Measurements from ENCODE around the gene ZNF746. TPM values are rescaled to one million over a fixed set of nuclear protein-coding genes. Genes with fewer than 3 reads are reported as not detected.

Gene ZNF746
- total and polyA plus RNA-seq, 7 experiments from 2014 or later = 7.6 to 32.0 (median 24.0) TPM

- H3K4me1 Mint-ChIP-seq = peaks cover 15 to 47% (median 41%) of the 10 kb centered on the region in 7 donors
- peaks cover 0 to 12% (median 0%) of the 10 kb centered on the region in 5 donors for H3K27me3 Mint-ChIP-seq
- ATAC-seq (no peak), DNase-seq (no peak)
- POLR2A ChIA-PET = interaction anchor here (1.2 to 1.8 kb wide), 3 partner anchors 35 to 166 kb away, joined by 3 to 6 read pairs (median 5); no protein-coding TSS in a partner anchor
- no peak overlapping the region for H3K4me3 ChIP-seq (ENCODE audit: low read length)
- CTCF ChIA-PET = interaction anchor here (1.2 kb wide), 1 partner anchor 29 kb away, joined by 3 read pairs; no protein-coding TSS in a partner anchor
- no peaks in the 10 kb centered on the region for H3K9me3 ChIP-seq (ENCODE audit: control insufficient read depth in 2 of 3, low read length in 3 of 3)
- intact Hi-C loops (cut with micrococcal nuclease) = no loop called here
- peak overlapping the region in 5 of 9 donors; percentile 28 to 79 (median 60) for H3K27ac Mint-ChIP-seq
- H3K27me3 ChIP-seq (ENCODE audit: control insufficient read depth in 2 of 2, insufficient read depth in 2 of 2, low read length in 2 of 2) = no peaks in the 10 kb centered on the region
- peaks cover 0 to 39% (median 13%) of the 10 kb centered on the region in 3 experiments for H3K36me3 ChIP-seq (ENCODE audit: control insufficient read depth in 2 of 3, insufficient read depth in 3 of 3, low read length in 3 of 3)
- H3K36me3 Mint-ChIP-seq = peaks cover 0 to 19% (median 6%) of the 10 kb centered on the region in 5 donors
- H3K4me1 ChIP-seq (ENCODE audit: control insufficient read depth in 2 of 2, insufficient read depth in 2 of 2, low read length in 2 of 2) = peaks cover 4 to 16% of the 10 kb centered on the region in 2 donors
- H3K27ac ChIP-seq (ENCODE audit: low read depth, low read length) = no peak overlapping the region
- H3K9me3 Mint-ChIP-seq = no peaks in the 10 kb centered on the region
- H3K4me3 Mint-ChIP-seq = peak overlapping the region; percentile 62 to 89 (median 80)
Observed at GRCh38 chr7:149458235-149458634, 39.4 kb downstream of the ZNF746 start.

GRCh38 chr7:149457766-149458165 is 39.8 kb downstream of the ZNF746 start:
- H3K27me3 ChIP-seq (ENCODE audit: control insufficient read depth in 2 of 2, insufficient read depth in 2 of 2, low read length in 2 of 2) = no peaks in the 10 kb centered on the region
- H3K4me1 ChIP-seq (ENCODE audit: control insufficient read depth in 2 of 2, insufficient read depth in 2 of 2, low read length in 2 of 2) = peaks cover 4 to 16% of the 10 kb centered on the region in 2 donors
- POLR2A ChIA-PET = interaction anchor here (1.2 to 1.8 kb wide), 3 partner anchors 35 to 167 kb away, joined by 3 to 6 read pairs (median 5); no protein-coding TSS in a partner anchor
- intact Hi-C loops (cut with micrococcal nuclease) = no loop called here
- H3K4me3 ChIP-seq (ENCODE audit: low read length) = no peak overlapping the region
- peaks cover 3 to 22% (median 6%) of the 10 kb centered on the region in 5 donors for H3K36me3 Mint-ChIP-seq
- DNase-seq = no peak
- peaks cover 15 to 50% (median 41%) of the 10 kb centered on the region in 7 donors for H3K4me1 Mint-ChIP-seq
- H3K9me3 ChIP-seq (ENCODE audit: control insufficient read depth in 2 of 3, low read length in 3 of 3) = no peaks in the 10 kb centered on the region
- H3K27ac ChIP-seq (ENCODE audit: low read depth, low read length) = no peak overlapping the region
- H3K36me3 ChIP-seq (ENCODE audit: control insufficient read depth in 2 of 3, insufficient read depth in 3 of 3, low read length in 3 of 3) = peaks cover 0 to 42% (median 13%) of the 10 kb centered on the region in 3 experiments
- H3K27me3 Mint-ChIP-seq = peaks cover 0 to 12% (median 0%) of the 10 kb centered on the region in 5 donors
- CTCF ChIA-PET = interaction anchor here (1.2 kb wide), 1 partner anchor 28 kb away, joined by 3 read pairs; no protein-coding TSS in a partner anchor
- ATAC-seq = no peak
- H3K27ac Mint-ChIP-seq = peak overlapping the region in 1 of 9 donors; percentile 41
- H3K9me3 Mint-ChIP-seq = no peaks in the 10 kb centered on the region
- H3K4me3 Mint-ChIP-seq = peak overlapping the region in 6 of 10 donors; percentile 62 to 89 (median 80)

- DNase-seq = no peak
- ChIA-PET CTCF (no interaction called here), POLR2A (no interaction called here)
- Mint-ChIP-seq H3K36me3 (peaks cover 3 to 24% (median 6%) of the 10 kb centered on the region in 5 donors), H3K4me3 (peak overlapping the region in 1 of 10 donors; percentile 20), H3K27ac (peak overlapping the region in 2 of 9 donors; percentile 28 to 51), H3K9me3 (no peaks in the 10 kb centered on the region), H3K27me3 (peaks cover 0 to 4% (median 0%) of the 10 kb centered on the region in 5 donors), H3K4me1 (peaks cover 15 to 46% (median 34%) of the 10 kb centered on the region in 7 donors)
- Histone ChIP-seq H3K36me3 (ENCODE audit: control insufficient read depth in 2 of 3, insufficient read depth in 3 of 3, low read length in 3 of 3) (peaks cover 0 to 44% (median 13%) of the 10 kb centered on the region in 3 experiments), H3K4me3 (ENCODE audit: low read length) (no peak overlapping the region), H3K9me3 (ENCODE audit: control insufficient read depth in 2 of 3, low read length in 3 of 3) (no peaks in the 10 kb centered on the region), H3K27me3 (ENCODE audit: control insufficient read depth in 2 of 2, insufficient read depth in 2 of 2, low read length in 2 of 2) (no peaks in the 10 kb centered on the region), H3K27ac (ENCODE audit: low read depth, low read length) (no peak overlapping the region), H3K4me1 (ENCODE audit: control insufficient read depth in 2 of 2, insufficient read depth in 2 of 2, low read length in 2 of 2) (peaks cover 4 to 16% of the 10 kb centered on the region in 2 donors)
- intact Hi-C loops (cut with micrococcal nuclease) = no loop called here
- ATAC-seq = no peak
Observed at GRCh38 chr7:149456506-149457421, 40.8 kb downstream of the ZNF746 start.

- no peak overlapping the region for H3K27ac Mint-ChIP-seq
- CTCF ChIA-PET = no interaction called here
- no peaks in the 10 kb centered on the region for H3K9me3 ChIP-seq (ENCODE audit: control insufficient read depth in 2 of 3, low read length in 3 of 3)
- no peak for DNase-seq
- H3K36me3 Mint-ChIP-seq = peaks cover 9 to 33% (median 13%) of the 10 kb centered on the region in 5 donors
- H3K9me3 Mint-ChIP-seq = no peaks in the 10 kb centered on the region
- intact Hi-C loops (cut with micrococcal nuclease) = no loop called here
- no peaks in the 10 kb centered on the region for H3K27me3 Mint-ChIP-seq
- no peak overlapping the region for H3K4me3 ChIP-seq (ENCODE audit: low read length)
- POLR2A ChIA-PET = no interaction called here
- peaks cover 0 to 57% (median 15%) of the 10 kb centered on the region in 3 experiments for H3K36me3 ChIP-seq (ENCODE audit: control insufficient read depth in 2 of 3, insufficient read depth in 3 of 3, low read length in 3 of 3)
- peaks cover 9 to 40% (median 29%) of the 10 kb centered on the region in 7 donors for H3K4me1 Mint-ChIP-seq
- H3K27ac ChIP-seq (ENCODE audit: low read depth, low read length) = no peak overlapping the region
- no peak for ATAC-seq
- peak overlapping the region in 1 of 10 donors; percentile 41 for H3K4me3 Mint-ChIP-seq
- H3K27me3 ChIP-seq (ENCODE audit: control insufficient read depth in 2 of 2, insufficient read depth in 2 of 2, low read length in 2 of 2) = no peaks in the 10 kb centered on the region
- peaks cover 4 to 12% of the 10 kb centered on the region in 2 donors for H3K4me1 ChIP-seq (ENCODE audit: control insufficient read depth in 2 of 2, insufficient read depth in 2 of 2, low read length in 2 of 2)
Observed at GRCh38 chr7:149455175-149455950, 42.2 kb downstream of the ZNF746 start.

GRCh38 chr7:149454750-149455149 is 42.9 kb downstream of the ZNF746 start:
- Mint-ChIP-seq H3K27ac (no peak overlapping the region), H3K27me3 (no peaks in the 10 kb centered on the region), H3K4me3 (no peak overlapping the region), H3K36me3 (peaks cover 9 to 39% (median 16%) of the 10 kb centered on the region in 5 donors), H3K9me3 (no peaks in the 10 kb centered on the region), H3K4me1 (peaks cover 9 to 40% (median 29%) of the 10 kb centered on the region in 7 donors)
- no peak overlapping the region for H3K4me3 ChIP-seq (ENCODE audit: low read length)
- H3K36me3 ChIP-seq (ENCODE audit: control insufficient read depth in 2 of 3, insufficient read depth in 3 of 3, low read length in 3 of 3) = peaks cover 0 to 63% (median 21%) of the 10 kb centered on the region in 3 experiments
- ChIA-PET CTCF (no interaction called here), POLR2A (no interaction called here)
- H3K27me3 ChIP-seq (ENCODE audit: control insufficient read depth in 2 of 2, insufficient read depth in 2 of 2, low read length in 2 of 2) = no peaks in the 10 kb centered on the region
- H3K27ac ChIP-seq (ENCODE audit: low read depth, low read length) = no peak overlapping the region
- ATAC-seq = no peak
- no peak for DNase-seq
- H3K4me1 ChIP-seq (ENCODE audit: control insufficient read depth in 2 of 2, insufficient read depth in 2 of 2, low read length in 2 of 2) = peaks cover 4 to 12% of the 10 kb centered on the region in 2 donors
- H3K9me3 ChIP-seq (ENCODE audit: control insufficient read depth in 2 of 3, low read length in 3 of 3) = no peaks in the 10 kb centered on the region
- intact Hi-C loops (cut with micrococcal nuclease) = no loop called here

GRCh38 chr7:149454006-149454405 is 43.6 kb downstream of the ZNF746 start:
- CTCF ChIA-PET = no interaction called here
- no peak overlapping the region for H3K4me3 Mint-ChIP-seq
- no peaks in the 10 kb centered on the region for H3K9me3 ChIP-seq (ENCODE audit: control insufficient read depth in 2 of 3, low read length in 3 of 3)
- peaks cover 0 to 70% (median 21%) of the 10 kb centered on the region in 3 experiments for H3K36me3 ChIP-seq (ENCODE audit: control insufficient read depth in 2 of 3, insufficient read depth in 3 of 3, low read length in 3 of 3)
- no peaks in the 10 kb centered on the region for H3K27me3 ChIP-seq (ENCODE audit: control insufficient read depth in 2 of 2, insufficient read depth in 2 of 2, low read length in 2 of 2)
- H3K4me3 ChIP-seq (ENCODE audit: low read length) = no peak overlapping the region
- no peak overlapping the region for H3K27ac ChIP-seq (ENCODE audit: low read depth, low read length)
- POLR2A ChIA-PET = no interaction called here
- H3K36me3 Mint-ChIP-seq = peaks cover 14 to 45% (median 16%) of the 10 kb centered on the region in 5 donors
- no peak overlapping the region for H3K27ac Mint-ChIP-seq
- ATAC-seq = no peak
- intact Hi-C loops (cut with micrococcal nuclease) = no loop called here
- no peaks in the 10 kb centered on the region for H3K27me3 Mint-ChIP-seq
- DNase-seq = no peak
- H3K4me1 ChIP-seq (ENCODE audit: control insufficient read depth in 2 of 2, insufficient read depth in 2 of 2, low read length in 2 of 2) = peaks cover 4 to 7% of the 10 kb centered on the region in 2 donors
- peaks cover 9 to 38% (median 27%) of the 10 kb centered on the region in 7 donors for H3K4me1 Mint-ChIP-seq
- no peaks in the 10 kb centered on the region for H3K9me3 Mint-ChIP-seq
